22Rv1 (cell line): Measurements from ENCODE around the gene CCDC102A.

Experiments used
- ZFX ChIP-seq: fragments of 450-650 bp; IDR thresholded peaks from 2 replicates; pipeline ENCODE4 v1.6.1; 2017; ENCODE audit warnings: antibody characterized with exemption, borderline replicate concordance
- TF ChIP-seq, protein P1 (sequence below): fragments of 450-650 bp; IDR thresholded peaks from 2 replicates; pipeline ENCODE4 v1.5.1; 2017; ENCODE audit warnings: mild to moderate bottlenecking

GRCh38 chr16:57563487-57563750 lies 27.0 kb upstream of the CCDC102A start:
- TF ChIP-seq ZFX, result no peak
- TF ChIP-seq, protein P1, sequence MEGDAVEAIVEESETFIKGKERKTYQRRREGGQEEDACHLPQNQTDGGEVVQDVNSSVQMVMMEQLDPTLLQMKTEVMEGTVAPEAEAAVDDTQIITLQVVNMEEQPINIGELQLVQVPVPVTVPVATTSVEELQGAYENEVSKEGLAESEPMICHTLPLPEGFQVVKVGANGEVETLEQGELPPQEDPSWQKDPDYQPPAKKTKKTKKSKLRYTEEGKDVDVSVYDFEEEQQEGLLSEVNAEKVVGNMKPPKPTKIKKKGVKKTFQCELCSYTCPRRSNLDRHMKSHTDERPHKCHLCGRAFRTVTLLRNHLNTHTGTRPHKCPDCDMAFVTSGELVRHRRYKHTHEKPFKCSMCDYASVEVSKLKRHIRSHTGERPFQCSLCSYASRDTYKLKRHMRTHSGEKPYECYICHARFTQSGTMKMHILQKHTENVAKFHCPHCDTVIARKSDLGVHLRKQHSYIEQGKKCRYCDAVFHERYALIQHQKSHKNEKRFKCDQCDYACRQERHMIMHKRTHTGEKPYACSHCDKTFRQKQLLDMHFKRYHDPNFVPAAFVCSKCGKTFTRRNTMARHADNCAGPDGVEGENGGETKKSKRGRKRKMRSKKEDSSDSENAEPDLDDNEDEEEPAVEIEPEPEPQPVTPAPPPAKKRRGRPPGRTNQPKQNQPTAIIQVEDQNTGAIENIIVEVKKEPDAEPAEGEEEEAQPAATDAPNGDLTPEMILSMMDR, result no peak
